Measurements from ENCODE around the gene TSPOAP1. TPM values are rescaled to one million over a fixed set of nuclear protein-coding genes. Genes with fewer than 3 reads are reported as not detected.

The TSPOAP1 gene
- total and polyA plus RNA-seq, 2 of the 13 experiments (the other 11 are each of a cell fraction or from before 2014, with no cell fraction given) = not detected

DNA sequence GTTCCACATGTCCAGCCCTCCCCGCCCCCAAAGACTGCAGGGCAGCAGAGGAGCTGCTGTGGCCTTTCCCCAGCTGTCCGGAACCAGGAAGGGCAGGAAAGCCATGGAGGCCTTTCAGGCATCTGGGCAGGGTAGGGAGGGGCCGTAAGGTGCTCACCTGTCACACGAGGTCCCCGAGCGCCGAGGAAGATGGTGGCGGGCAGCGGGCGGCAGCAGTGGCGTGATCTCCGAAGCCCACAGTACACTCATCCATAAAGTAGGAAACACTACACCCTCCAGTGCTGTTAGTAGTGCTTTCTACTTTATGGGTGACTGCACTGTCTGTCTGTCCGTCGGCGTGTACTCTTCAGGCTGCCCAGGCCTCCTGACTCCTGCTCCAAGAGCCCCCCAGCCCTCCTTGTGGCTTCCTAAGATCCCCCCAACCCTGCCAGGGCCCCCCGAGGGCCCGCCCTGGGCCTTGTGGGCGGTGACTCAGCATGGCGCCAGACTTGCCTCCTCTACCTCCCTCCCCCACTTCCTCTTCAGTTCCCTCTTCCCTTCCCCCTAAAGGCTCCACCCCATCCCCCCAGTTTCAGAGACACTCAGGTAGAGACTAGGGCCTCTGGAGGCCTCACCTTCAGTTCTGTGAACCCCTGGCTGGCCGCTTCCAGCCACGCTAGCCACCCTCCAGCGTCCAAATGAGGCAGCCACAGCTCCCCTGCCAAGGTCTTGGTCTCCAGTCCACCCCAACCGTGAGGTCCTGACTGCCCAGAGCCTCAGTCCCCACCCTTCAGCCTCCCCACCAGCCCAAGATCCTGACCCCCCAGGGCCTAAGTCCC is 2.6 kb upstream of the TSPOAP1 start:
- no peak overlapping the region for H3K9ac ChIP-seq (ENCODE audit: insufficient read depth, low read depth, low read length)

DNA sequence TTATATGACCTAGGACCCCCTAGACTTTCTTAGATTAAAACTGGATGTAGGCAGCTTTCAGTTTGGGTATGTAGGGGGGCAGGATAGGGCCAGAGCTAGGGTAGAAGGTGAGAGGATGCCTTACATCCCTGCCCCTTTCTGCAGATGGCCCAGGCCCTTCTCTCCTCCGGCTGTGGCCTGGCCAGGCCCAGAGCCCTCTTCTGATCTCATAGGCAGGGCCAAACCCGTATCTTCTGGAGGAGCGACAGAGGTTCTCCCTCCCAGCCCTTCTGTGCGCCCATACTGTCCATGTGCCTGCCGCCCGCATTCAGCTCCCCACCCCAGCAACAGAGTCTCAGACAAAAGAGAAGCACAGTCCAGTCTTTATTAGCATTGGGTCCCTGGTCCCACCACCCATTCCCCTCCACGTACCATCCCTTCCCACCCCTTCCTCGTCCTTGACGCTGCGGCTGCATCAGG is 2.0 kb upstream of the TSPOAP1 start:
- ChIA-PET CTCF (ENCODE audit: low intra/inter-chr PET ratio, low total read pairs) (no interaction called here), POLR2A (no interaction called here)
- Histone ChIP-seq H3K79me2 (ENCODE audit: insufficient read depth, low read length) (no peaks in the 10 kb centered on the region), H3K9me3 (ENCODE audit: low read length) (no peaks in the 10 kb centered on the region), H4K20me1 (ENCODE audit: insufficient read depth, low read length) (no peaks in the 10 kb centered on the region), H3K36me3 (replicated peaks in 1 of 2; ENCODE audit: control insufficient read depth in 1 of 2, insufficient read depth in 2 of 2, low read length in 2 of 2) (no peaks in the 10 kb centered on the region), H3K27ac (ENCODE audit: extremely low read length, insufficient read depth, low read length) (no peak overlapping the region), H3K9ac (ENCODE audit: insufficient read depth, low read depth, low read length) (no peak overlapping the region), H3K27me3 (ENCODE audit: control insufficient read depth in 1 of 2, insufficient read depth in 2 of 2, low read length in 2 of 2) (peaks cover 10 to 37% of the 10 kb centered on the region in 2 experiments), H3K4me3 (replicated peaks in 1 of 3; ENCODE audit: insufficient read depth in 1 of 3, low read depth in 2 of 3, low read length in 3 of 3) (no peak overlapping the region), H3K4me1 (ENCODE audit: insufficient read depth, low read length) (peaks cover 48% of the 10 kb centered on the region), H3K4me2 (ENCODE audit: low read depth, low read length) (no peak overlapping the region), H2AFZ (ENCODE audit: low read length) (no peak overlapping the region)
- no peak for ATAC-seq
- no peak for FAIRE-seq
- in situ Hi-C loops (cut with HindIII; ENCODE audit: extremely low pct_ligation_motif_present, low pct_unique_long_range_greater_than_20kb) (no loop called here), intact Hi-C loops (cut with micrococcal nuclease; ENCODE audit: unreplicated experiment) (no loop called here)
- TF ChIP-seq, protein P1, sequence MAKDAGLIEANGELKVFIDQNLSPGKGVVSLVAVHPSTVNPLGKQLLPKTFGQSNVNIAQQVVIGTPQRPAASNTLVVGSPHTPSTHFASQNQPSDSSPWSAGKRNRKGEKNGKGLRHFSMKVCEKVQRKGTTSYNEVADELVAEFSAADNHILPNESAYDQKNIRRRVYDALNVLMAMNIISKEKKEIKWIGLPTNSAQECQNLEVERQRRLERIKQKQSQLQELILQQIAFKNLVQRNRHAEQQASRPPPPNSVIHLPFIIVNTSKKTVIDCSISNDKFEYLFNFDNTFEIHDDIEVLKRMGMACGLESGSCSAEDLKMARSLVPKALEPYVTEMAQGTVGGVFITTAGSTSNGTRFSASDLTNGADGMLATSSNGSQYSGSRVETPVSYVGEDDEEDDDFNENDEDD (CRISPR knock-in tag; IDR thresholded peaks at IDR 0.05; ENCODE audit: borderline replicate concordance) = no peak
- TF ChIP-seq SATB2 (CRISPR knock-in tag; IDR thresholded peaks at IDR 0.05) (no peak), ZNF431 (CRISPR knock-in tag; IDR thresholded peaks at IDR 0.05; ENCODE audit: borderline replicate concordance, low read depth) (no peak), PTBP1 (IDR thresholded peaks at IDR 0.05; ENCODE audit: low read depth, low read length, poor library complexity, severe bottlenecking) (no peak), TARDBP (CRISPR knock-in tag; IDR thresholded peaks at IDR 0.05) (no peak)
- TF ChIP-seq, protein P2, sequence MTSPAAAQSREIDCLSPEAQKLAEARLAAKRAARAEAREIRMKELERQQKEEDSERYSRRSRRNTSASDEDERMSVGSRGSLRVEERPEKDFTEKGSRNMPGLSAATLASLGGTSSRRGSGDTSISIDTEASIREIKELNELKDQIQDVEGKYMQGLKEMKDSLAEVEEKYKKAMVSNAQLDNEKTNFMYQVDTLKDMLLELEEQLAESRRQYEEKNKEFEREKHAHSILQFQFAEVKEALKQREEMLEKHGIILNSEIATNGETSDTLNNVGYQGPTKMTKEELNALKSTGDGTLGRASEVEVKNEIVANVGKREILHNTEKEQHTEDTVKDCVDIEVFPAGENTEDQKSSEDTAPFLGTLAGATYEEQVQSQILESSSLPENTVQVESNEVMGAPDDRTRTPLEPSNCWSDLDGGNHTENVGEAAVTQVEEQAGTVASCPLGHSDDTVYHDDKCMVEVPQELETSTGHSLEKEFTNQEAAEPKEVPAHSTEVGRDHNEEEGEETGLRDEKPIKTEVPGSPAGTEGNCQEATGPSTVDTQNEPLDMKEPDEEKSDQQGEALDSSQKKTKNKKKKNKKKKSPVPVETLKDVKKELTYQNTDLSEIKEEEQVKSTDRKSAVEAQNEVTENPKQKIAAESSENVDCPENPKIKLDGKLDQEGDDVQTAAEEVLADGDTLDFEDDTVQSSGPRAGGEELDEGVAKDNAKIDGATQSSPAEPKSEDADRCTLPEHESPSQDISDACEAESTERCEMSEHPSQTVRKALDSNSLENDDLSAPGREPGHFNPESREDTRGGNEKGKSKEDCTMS (CRISPR knock-in tag; conservative IDR thresholded peaks at IDR 0.05) = no peak
- TF ChIP-seq, protein P3, sequence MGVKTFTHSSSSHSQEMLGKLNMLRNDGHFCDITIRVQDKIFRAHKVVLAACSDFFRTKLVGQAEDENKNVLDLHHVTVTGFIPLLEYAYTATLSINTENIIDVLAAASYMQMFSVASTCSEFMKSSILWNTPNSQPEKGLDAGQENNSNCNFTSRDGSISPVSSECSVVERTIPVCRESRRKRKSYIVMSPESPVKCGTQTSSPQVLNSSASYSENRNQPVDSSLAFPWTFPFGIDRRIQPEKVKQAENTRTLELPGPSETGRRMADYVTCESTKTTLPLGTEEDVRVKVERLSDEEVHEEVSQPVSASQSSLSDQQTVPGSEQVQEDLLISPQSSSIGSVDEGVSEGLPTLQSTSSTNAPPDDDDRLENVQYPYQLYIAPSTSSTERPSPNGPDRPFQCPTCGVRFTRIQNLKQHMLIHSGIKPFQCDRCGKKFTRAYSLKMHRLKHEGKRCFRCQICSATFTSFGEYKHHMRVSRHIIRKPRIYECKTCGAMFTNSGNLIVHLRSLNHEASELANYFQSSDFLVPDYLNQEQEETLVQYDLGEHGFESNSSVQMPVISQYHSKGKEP (CRISPR knock-in tag; IDR thresholded peaks at IDR 0.05) = no peak
- no TSS peak for BruUV-seq (replicated peaks)
- no peak for DNase-seq (ENCODE audit: low spot score)
- WGBS (ENCODE audit: low lambda C conversion rate) = 74% methylated on average over 10 of the region's 10 CpGs

More for the DNA sequence above, 2.6 kb upstream of the TSPOAP1 start:
- no peaks in the 10 kb centered on the region for H3K36me3 ChIP-seq (replicated peaks in 1 of 2; ENCODE audit: control insufficient read depth in 1 of 2, insufficient read depth in 2 of 2, low read length in 2 of 2)
- H3K9me3 ChIP-seq (ENCODE audit: low read length) = no peaks in the 10 kb centered on the region
- peaks cover 10 to 31% of the 10 kb centered on the region in 2 experiments for H3K27me3 ChIP-seq (ENCODE audit: control insufficient read depth in 1 of 2, insufficient read depth in 2 of 2, low read length in 2 of 2)
- peak; percentile 34 for TF ChIP-seq RBM39 (IDR thresholded peaks at IDR 0.05; ENCODE audit: low read depth, low read length, poor library complexity, severe bottlenecking)
- no peak for TF ChIP-seq KAT7 (CRISPR knock-in tag; IDR thresholded peaks at IDR 0.05; ENCODE audit: borderline replicate concordance)
- TF ChIP-seq ZNF780A (CRISPR knock-in tag; IDR thresholded peaks at IDR 0.05) = no peak
- TF ChIP-seq ZNF7 (CRISPR knock-in tag; IDR thresholded peaks at IDR 0.05) = no peak
- ChIA-PET CTCF (ENCODE audit: low intra/inter-chr PET ratio, low total read pairs) (no interaction called here), POLR2A (no interaction called here)
- intact Hi-C loops (cut with micrococcal nuclease; ENCODE audit: unreplicated experiment) = no loop called here
- in situ Hi-C loops (cut with HindIII; ENCODE audit: extremely low pct_ligation_motif_present, low pct_unique_long_range_greater_than_20kb) = no loop called here
- H3K4me2 ChIP-seq (ENCODE audit: low read depth, low read length) = no peak overlapping the region
- 75% methylated on average over 23 of the region's 23 CpGs for WGBS (ENCODE audit: low lambda C conversion rate)
- no peak for FAIRE-seq
- BruUV-seq (replicated peaks) = no TSS peak
- DNase-seq (ENCODE audit: low spot score) = no peak
- no peaks in the 10 kb centered on the region for H3K79me2 ChIP-seq (ENCODE audit: insufficient read depth, low read length)
- no peak overlapping the region for H3K27ac ChIP-seq (ENCODE audit: extremely low read length, insufficient read depth, low read length)
- no peaks in the 10 kb centered on the region for H4K20me1 ChIP-seq (ENCODE audit: insufficient read depth, low read length)
- H3K4me3 ChIP-seq (replicated peaks in 1 of 3; ENCODE audit: insufficient read depth in 1 of 3, low read depth in 2 of 3, low read length in 3 of 3) = no peak overlapping the region
- H2AFZ ChIP-seq (ENCODE audit: low read length) = no peak overlapping the region
- ATAC-seq = no peak
- peaks cover 48% of the 10 kb centered on the region for H3K4me1 ChIP-seq (ENCODE audit: insufficient read depth, low read length)

Measured in HepG2 (cell line).